Measurements from ENCODE around the gene PCMT1. TPM values are rescaled to one million over a fixed set of nuclear protein-coding genes. Genes with fewer than 3 reads are reported as not detected.

PCMT1 gene
- total RNA-seq, 2 donors from 2014 or later, result 68.5 to 72.6 TPM

GRCh38 chr6:149714442-149714841 is 35.1 kb upstream of the PCMT1 start:
- Histone ChIP-seq H3K9me3 (ENCODE audit: control insufficient read depth, low read length) (no peaks in the 10 kb centered on the region), H3K4me1 (ENCODE audit: control insufficient read depth, insufficient read depth, low read length) (peaks cover 3% of the 10 kb centered on the region), H3K36me3 (ENCODE audit: control insufficient read depth, insufficient read depth, low read length) (peaks cover 12% of the 10 kb centered on the region), H3K27ac (ENCODE audit: low read depth, low read length) (no peak overlapping the region), H3K27me3 (ENCODE audit: control insufficient read depth, insufficient read depth, low read length, poor library complexity, severe bottlenecking) (no peaks in the 10 kb centered on the region), H3K4me3 (ENCODE audit: low read length) (no peak overlapping the region), H3K9ac (ENCODE audit: extremely low read depth, low read length, poor library complexity, severe bottlenecking) (no peak overlapping the region)
- peaks cover 19% of the 10 kb centered on the region for H3K36me3 Mint-ChIP-seq (ENCODE audit: low read depth)
- DNase-seq, result no peak
- 97 to 100% methylated on average over 1 of the region's 1 CpG for WGBS, 2 experiments (ENCODE audit: insufficient coverage in 1 of 2, insufficient read length in 1 of 2)
- no peak overlapping the region for H3K4me3 Mint-ChIP-seq
- TF ChIP-seq CTCF (conservative IDR thresholded peaks at IDR 0.05), result no peak
- no peak overlapping the region for H3K27ac Mint-ChIP-seq
- peaks cover 28% of the 10 kb centered on the region for H3K4me1 Mint-ChIP-seq
- H3K27me3 Mint-ChIP-seq (ENCODE audit: insufficient read depth), result no peaks in the 10 kb centered on the region
- H3K9me3 Mint-ChIP-seq, result no peaks in the 10 kb centered on the region

- peak overlapping the region; percentile 37 for H3K27ac Mint-ChIP-seq
- 70 to 100% methylated on average over 2 to 7 of the region's 8 CpGs for WGBS, 2 experiments (ENCODE audit: insufficient coverage in 1 of 2, insufficient read length in 1 of 2)
- no peak overlapping the region for H3K27ac ChIP-seq (ENCODE audit: low read depth, low read length)
Observed at GRCh38 chr6:149716181-149716963, 33.2 kb upstream of the PCMT1 start.

GRCh38 chr6:149717255-149717587 is 32.3 kb upstream of the PCMT1 start:
- Histone ChIP-seq H3K36me3 (ENCODE audit: control insufficient read depth, insufficient read depth, low read length) (peaks cover 16% of the 10 kb centered on the region), H3K9me3 (ENCODE audit: control insufficient read depth, low read length) (no peaks in the 10 kb centered on the region), H3K4me3 (ENCODE audit: low read length) (peak overlapping the region; percentile 88), H3K27ac (ENCODE audit: low read depth, low read length) (peak overlapping the region; percentile 95), H3K9ac (ENCODE audit: extremely low read depth, low read length, poor library complexity, severe bottlenecking) (peak overlapping the region; percentile 89), H3K27me3 (ENCODE audit: control insufficient read depth, insufficient read depth, low read length, poor library complexity, severe bottlenecking) (no peaks in the 10 kb centered on the region), H3K4me1 (ENCODE audit: control insufficient read depth, insufficient read depth, low read length) (no peaks in the 10 kb centered on the region)
- WGBS, 2 experiments (ENCODE audit: insufficient coverage in 1 of 2, insufficient read length in 1 of 2), result 0% methylated on average over 1 to 9 of the region's 9 CpGs
- no peak for DNase-seq
- Mint-ChIP-seq H3K9me3 (no peaks in the 10 kb centered on the region), H3K4me1 (peaks cover 11% of the 10 kb centered on the region), H3K4me3 (peak overlapping the region; percentile 85), H3K27me3 (ENCODE audit: insufficient read depth) (no peaks in the 10 kb centered on the region), H3K27ac (peak overlapping the region; percentile 98), H3K36me3 (ENCODE audit: low read depth) (peaks cover 17% of the 10 kb centered on the region)
- no peak for TF ChIP-seq CTCF (conservative IDR thresholded peaks at IDR 0.05)

More at GRCh38 chr6:149716181-149716963, 33.2 kb upstream of the PCMT1 start:
- Mint-ChIP-seq H3K9me3 (no peaks in the 10 kb centered on the region), H3K27me3 (ENCODE audit: insufficient read depth) (no peaks in the 10 kb centered on the region), H3K4me1 (peaks cover 16% of the 10 kb centered on the region), H3K4me3 (peak overlapping the region; percentile 85), H3K36me3 (ENCODE audit: low read depth) (peaks cover 21% of the 10 kb centered on the region)
- no peak for DNase-seq
- no peak for TF ChIP-seq CTCF (conservative IDR thresholded peaks at IDR 0.05)
- peak overlapping the region; percentile 88 for H3K4me3 ChIP-seq (ENCODE audit: low read length)
- H3K9me3 ChIP-seq (ENCODE audit: control insufficient read depth, low read length), result no peaks in the 10 kb centered on the region
- peaks cover 16% of the 10 kb centered on the region for H3K36me3 ChIP-seq (ENCODE audit: control insufficient read depth, insufficient read depth, low read length)
- H3K9ac ChIP-seq (ENCODE audit: extremely low read depth, low read length, poor library complexity, severe bottlenecking), result peak overlapping the region; percentile 89
- no peaks in the 10 kb centered on the region for H3K4me1 ChIP-seq (ENCODE audit: control insufficient read depth, insufficient read depth, low read length)
- H3K27me3 ChIP-seq (ENCODE audit: control insufficient read depth, insufficient read depth, low read length, poor library complexity, severe bottlenecking), result no peaks in the 10 kb centered on the region

Data from endodermal cell (in vitro differentiated cells).